Measurements from ENCODE around the gene NUP93. TPM values are rescaled to one million over a fixed set of nuclear protein-coding genes. Genes with fewer than 3 reads are reported as not detected.

The NUP93 gene
- total RNA-seq, 1 experiment from 2014 or later, result 165 TPM

- no peak for DNase-seq
- Histone ChIP-seq H3T11ph (ENCODE audit: low read length) (no peak overlapping the region), H3K4ac (ENCODE audit: low read depth, low read length) (no peak overlapping the region), H3K14ac (ENCODE audit: insufficient read depth, low read length) (no peak overlapping the region), H3K9ac (ENCODE audit: extremely low read depth, insufficient read length, low read length) (no peak overlapping the region), H4K5ac (ENCODE audit: insufficient read length, low read depth, low read length) (no peak overlapping the region), H3K56ac (ENCODE audit: insufficient read length, low read depth, low read length) (no peak overlapping the region), H2BK120ac (ENCODE audit: low read depth, low read length, poor library complexity, severe bottlenecking) (no peak overlapping the region), H3K4me1 (ENCODE audit: insufficient read depth, low read length) (peaks cover 10% of the 10 kb centered on the region; the same call in 1 of the 2 replicates), H2BK5ac (ENCODE audit: insufficient read length, low read length) (no peak overlapping the region), H2BK12ac (ENCODE audit: insufficient read length, low read depth, low read length) (no peak overlapping the region), H3K4me2 (ENCODE audit: insufficient read depth, insufficient read length, low read length) (no peak overlapping the region), H4K8ac (replicated peaks; ENCODE audit: insufficient read length, low read depth, low read length) (no peak overlapping the region), H3K23me2 (ENCODE audit: insufficient read length, low read depth, low read length, poor library complexity, severe bottlenecking) (no peaks in the 10 kb centered on the region), H3K27me3 (ENCODE audit: insufficient read depth, low read length) (no peaks in the 10 kb centered on the region), H3K27ac (ENCODE audit: insufficient read length, low read depth, low read length) (no peak overlapping the region), H2BK15ac (ENCODE audit: low read depth, low read length) (no peak overlapping the region), H4K20me1 (ENCODE audit: control insufficient read depth, insufficient read depth, insufficient read length) (no peaks in the 10 kb centered on the region), H2AK5ac (ENCODE audit: insufficient read length, low read length) (no peak overlapping the region), H3K79me1 (ENCODE audit: insufficient read depth, low read depth, low read length, poor library complexity, severe bottlenecking) (peaks cover 10% of the 10 kb centered on the region), H2BK20ac (ENCODE audit: low read depth, low read length, poor library complexity, severe bottlenecking) (no peak overlapping the region), H3K79me2 (ENCODE audit: insufficient read depth, low read length) (peaks cover 12% of the 10 kb centered on the region; the same call in 1 of the 2 replicates), H4K91ac (ENCODE audit: insufficient read length, low read depth, low read length) (no peak overlapping the region), H2AFZ (ENCODE audit: low read length) (no peak overlapping the region), H3K18ac (ENCODE audit: insufficient read length, low read depth, low read length) (no peak overlapping the region), H3K9me3 (ENCODE audit: control insufficient read depth, low read depth, low read length) (no peaks in the 10 kb centered on the region), H3K23ac (ENCODE audit: insufficient read length, low read depth, low read length) (no peak overlapping the region)
- no peak overlapping the region for H3K4me3 Mint-ChIP-seq
- TF ChIP-seq, protein P1, sequence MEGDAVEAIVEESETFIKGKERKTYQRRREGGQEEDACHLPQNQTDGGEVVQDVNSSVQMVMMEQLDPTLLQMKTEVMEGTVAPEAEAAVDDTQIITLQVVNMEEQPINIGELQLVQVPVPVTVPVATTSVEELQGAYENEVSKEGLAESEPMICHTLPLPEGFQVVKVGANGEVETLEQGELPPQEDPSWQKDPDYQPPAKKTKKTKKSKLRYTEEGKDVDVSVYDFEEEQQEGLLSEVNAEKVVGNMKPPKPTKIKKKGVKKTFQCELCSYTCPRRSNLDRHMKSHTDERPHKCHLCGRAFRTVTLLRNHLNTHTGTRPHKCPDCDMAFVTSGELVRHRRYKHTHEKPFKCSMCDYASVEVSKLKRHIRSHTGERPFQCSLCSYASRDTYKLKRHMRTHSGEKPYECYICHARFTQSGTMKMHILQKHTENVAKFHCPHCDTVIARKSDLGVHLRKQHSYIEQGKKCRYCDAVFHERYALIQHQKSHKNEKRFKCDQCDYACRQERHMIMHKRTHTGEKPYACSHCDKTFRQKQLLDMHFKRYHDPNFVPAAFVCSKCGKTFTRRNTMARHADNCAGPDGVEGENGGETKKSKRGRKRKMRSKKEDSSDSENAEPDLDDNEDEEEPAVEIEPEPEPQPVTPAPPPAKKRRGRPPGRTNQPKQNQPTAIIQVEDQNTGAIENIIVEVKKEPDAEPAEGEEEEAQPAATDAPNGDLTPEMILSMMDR (conservative IDR thresholded peaks at IDR 0.05), result no peak
- H3K27ac Mint-ChIP-seq, result no peak overlapping the region
- no peaks in the 10 kb centered on the region for H3K27me3 Mint-ChIP-seq (ENCODE audit: low read depth)
- peaks cover 27 to 30% of the 10 kb centered on the region in 2 experiments for H3K4me1 Mint-ChIP-seq
- peaks cover 12 to 16% of the 10 kb centered on the region in 2 experiments for H3K9me3 Mint-ChIP-seq
- no CpG with 5 or more reads among the region's 2 CpGs for WGBS (ENCODE audit: extremely low coverage, insufficient read length, low lambda C conversion rate)
- H3K36me3 Mint-ChIP-seq (ENCODE audit: insufficient read depth in 1 of 3, low read depth in 3 of 3), result peaks cover 21 to 23% (median 23%) of the 10 kb centered on the region in 3 experiments
Measured at GRCh38 chr16:56741399-56741798, 11.5 kb downstream of the NUP93 start.

All from H9 (cell line).